ENCODE data around the gene ZNF205. TPM values are rescaled to one million over a fixed set of nuclear protein-coding genes. Genes with fewer than 3 reads are reported as not detected.

ZNF205 gene
- total and polyA plus RNA-seq, 2 of the 8 experiments (the other 6 are each of a cell fraction or from before 2014, with no cell fraction given): 19.1 to 19.9 TPM

DNA sequence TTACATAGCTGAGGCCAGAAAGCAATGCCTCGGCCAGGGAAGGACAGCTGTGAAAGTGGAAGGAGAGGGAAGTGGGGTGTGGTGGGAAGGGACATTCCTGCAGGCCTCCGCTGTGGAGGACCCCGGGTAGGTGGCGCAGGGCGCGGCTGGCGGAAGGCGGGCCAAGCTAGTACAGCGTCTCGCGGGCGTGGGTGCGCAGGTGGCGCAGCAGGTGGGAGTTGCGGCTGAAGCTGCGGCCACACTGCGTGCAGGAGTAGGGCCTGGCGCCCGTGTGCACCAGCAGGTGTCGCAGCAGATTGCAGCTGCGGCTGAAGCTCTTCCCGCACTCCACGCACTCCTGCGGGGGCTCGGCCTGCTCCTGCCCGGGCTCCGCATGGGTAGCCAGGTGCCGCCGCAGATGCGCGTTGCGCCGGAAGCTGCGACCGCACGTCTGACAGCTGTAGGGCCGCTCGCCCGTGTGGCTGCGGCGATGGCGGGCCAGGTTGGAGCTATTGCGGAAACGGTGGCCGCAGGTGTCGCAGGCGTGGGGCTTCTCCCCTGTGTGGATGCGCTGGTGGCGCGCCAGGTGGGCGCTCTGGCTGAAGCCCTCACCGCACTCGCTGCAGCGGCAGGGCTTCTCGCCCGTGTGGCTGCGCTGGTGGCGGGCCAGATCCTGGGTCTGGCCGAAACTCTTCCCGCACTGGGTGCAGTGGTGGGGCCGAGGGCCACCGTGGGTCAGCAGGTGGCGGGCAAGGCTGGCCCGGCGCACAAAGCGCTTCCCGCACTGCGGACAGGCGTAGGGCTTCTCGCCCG is 23.3 kb upstream of the ZNF205 start (continued):
- TF ChIP-seq YY1 (IDR thresholded peaks at IDR 0.05; ENCODE audit: low read depth, low read length): no peak

All from H1 (cell line).